Subcutaneous adipose tissue (tissue), 4 donors: Measurements from ENCODE around the gene CCN2. TPM values are rescaled to one million over a fixed set of nuclear protein-coding genes. Genes with fewer than 3 reads are reported as not detected.

Source experiments
- total RNA-seq, 4 donors: library from RNA; depleted of rRNA; stranded (reverse); fragments of >200 nt; gene quantifications; one replicate each; pipeline ENCODE4 v1.1.0, GENCODE V29; 2016
- TF ChIP-seq, protein P1 (sequence below): fragments of 450-650 bp; IDR thresholded peaks from one replicate; pipeline ENCODE4 v1.5.1; 2016; ENCODE audit warnings: low read depth, mild to moderate bottlenecking, control low read depth, antibody characterized with exemption, moderate library complexity

CCN2 gene
- total RNA-seq, 4 donors from 2014 or later = 81.9 to 165 (median 112) TPM

DNA sequence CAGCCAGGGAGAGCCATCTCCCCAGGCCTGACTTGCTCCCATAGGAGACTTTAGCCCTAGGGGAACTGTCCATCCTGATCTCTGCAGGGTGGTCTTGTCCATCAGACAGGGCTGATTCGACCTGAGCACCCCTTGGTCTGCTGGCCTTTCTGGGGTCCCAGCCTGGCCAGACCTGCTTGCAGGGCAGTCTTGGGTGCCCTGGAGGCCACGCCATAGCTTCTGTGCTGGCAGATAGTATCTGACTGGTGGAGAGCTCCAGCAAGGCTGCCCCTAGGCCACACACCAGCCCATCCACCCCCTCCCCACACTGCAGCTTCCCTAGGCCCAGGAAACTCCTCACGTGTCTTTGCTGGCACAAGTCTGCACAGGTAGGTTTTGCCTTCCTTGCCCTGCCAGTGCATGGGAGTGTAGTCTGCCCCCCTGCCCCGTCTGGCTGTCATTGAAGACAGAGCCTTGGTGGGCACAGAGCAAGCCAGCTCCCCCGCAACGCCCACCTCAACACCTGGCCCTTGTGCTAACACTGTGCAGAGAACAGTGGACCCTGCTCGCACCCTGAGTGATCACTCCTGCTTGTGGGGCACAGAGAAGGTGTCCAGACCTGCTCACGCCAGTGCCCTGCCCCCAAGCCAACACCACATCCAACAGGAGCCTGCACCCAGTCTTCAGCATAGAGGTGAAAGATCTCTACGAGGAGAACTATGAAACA lies 32.4 kb downstream of the CCN2 start:
- TF ChIP-seq, protein P1, sequence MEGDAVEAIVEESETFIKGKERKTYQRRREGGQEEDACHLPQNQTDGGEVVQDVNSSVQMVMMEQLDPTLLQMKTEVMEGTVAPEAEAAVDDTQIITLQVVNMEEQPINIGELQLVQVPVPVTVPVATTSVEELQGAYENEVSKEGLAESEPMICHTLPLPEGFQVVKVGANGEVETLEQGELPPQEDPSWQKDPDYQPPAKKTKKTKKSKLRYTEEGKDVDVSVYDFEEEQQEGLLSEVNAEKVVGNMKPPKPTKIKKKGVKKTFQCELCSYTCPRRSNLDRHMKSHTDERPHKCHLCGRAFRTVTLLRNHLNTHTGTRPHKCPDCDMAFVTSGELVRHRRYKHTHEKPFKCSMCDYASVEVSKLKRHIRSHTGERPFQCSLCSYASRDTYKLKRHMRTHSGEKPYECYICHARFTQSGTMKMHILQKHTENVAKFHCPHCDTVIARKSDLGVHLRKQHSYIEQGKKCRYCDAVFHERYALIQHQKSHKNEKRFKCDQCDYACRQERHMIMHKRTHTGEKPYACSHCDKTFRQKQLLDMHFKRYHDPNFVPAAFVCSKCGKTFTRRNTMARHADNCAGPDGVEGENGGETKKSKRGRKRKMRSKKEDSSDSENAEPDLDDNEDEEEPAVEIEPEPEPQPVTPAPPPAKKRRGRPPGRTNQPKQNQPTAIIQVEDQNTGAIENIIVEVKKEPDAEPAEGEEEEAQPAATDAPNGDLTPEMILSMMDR = no peak

- TF ChIP-seq, protein P1 = no peak
These were observed 33.2 kb downstream of the CCN2 start for GRCh38 chr6:131917763-131918649.

- TF ChIP-seq, protein P1 = no peak
These were observed 33.9 kb downstream of the CCN2 start for GRCh38 chr6:131917318-131917717.

DNA sequence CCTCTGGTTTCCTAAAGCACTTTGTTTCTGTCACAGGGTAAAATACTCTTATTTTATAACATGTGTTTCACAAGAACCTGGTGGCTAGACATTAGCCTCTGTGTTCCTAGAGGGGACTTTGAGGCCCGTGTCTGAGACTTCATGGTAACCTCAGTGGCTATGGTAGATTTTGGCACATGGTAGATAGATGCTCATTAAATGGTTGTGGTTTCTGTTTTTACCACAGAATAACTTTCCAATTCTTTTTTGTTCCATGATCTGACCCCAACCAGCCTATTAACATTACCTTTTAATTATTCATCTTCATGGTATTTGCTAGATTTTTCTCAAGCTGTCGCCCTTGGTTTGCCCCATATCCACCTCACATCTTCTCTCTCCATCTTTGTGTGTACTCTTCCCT lies 34.3 kb downstream of the CCN2 start:
- TF ChIP-seq, protein P1 = no peak

GRCh38 chr6:131914967-131915751 lies 36.0 kb downstream of the CCN2 start:
- TF ChIP-seq, protein P1 = no peak

DNA sequence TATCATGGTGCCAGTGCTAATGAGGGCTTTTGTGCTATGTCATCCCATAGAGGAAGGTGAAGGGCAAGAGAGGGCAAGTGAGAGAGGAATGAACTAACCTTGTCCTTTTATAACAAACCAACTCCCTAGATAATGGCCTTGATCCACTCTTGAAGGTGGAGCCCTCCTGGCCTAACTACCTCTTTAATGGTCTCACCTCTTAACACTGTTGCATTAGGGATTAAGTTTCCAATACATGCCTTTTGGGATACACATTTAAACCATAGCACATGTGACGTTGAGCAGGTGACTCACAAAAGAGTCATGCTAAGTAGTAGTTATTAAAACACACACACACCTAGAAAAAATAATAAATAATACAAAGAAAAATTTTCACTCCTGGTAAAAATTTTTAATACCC lies 36.9 kb downstream of the CCN2 start:
- TF ChIP-seq, protein P1 = no peak
